Measurements from ENCODE around the gene PTTG1IP.
"Not testable (repeated sequence)": the region's sequence is repeated elsewhere in the genome, so short reads cannot be mapped to it uniquely, and the experiment has no call there.

Gene PTTG1IP

GRCh38 chr21:44832516-44833255, 40.8 kb downstream of the PTTG1IP start:
- H3K79me2 ChIP-seq (ENCODE audit: control insufficient read depth, insufficient read depth, low read length, poor library complexity); H3K79me1 ChIP-seq (ENCODE audit: low read length); H3K14ac ChIP-seq (ENCODE audit: low read length); H4K8ac ChIP-seq (ENCODE audit: low read depth, low read length); H3K23ac ChIP-seq (ENCODE audit: low read length); H3K4ac ChIP-seq (ENCODE audit: low read depth, low read length); DNase-seq; H3K18ac ChIP-seq (ENCODE audit: low read length); H2BK12ac ChIP-seq (ENCODE audit: low read length); H3K27ac ChIP-seq (ENCODE audit: low read depth, low read length); H2BK120ac ChIP-seq (ENCODE audit: insufficient read depth, low read length, poor library complexity); H3K9me3 ChIP-seq (ENCODE audit: insufficient read depth, low read depth, low read length); H4K12ac ChIP-seq (ENCODE audit: low read depth, low read length); H4K91ac ChIP-seq (ENCODE audit: low read depth, low read length); H3K4me1 ChIP-seq (ENCODE audit: control insufficient read depth in 1 of 2, insufficient read depth in 2 of 2, low read length in 2 of 2); H3K36me3 ChIP-seq (ENCODE audit: control insufficient read depth in 1 of 2, insufficient read depth in 2 of 2, low read length in 2 of 2); H2AFZ ChIP-seq (ENCODE audit: insufficient read depth, low read length, poor library complexity); H3K9ac ChIP-seq (ENCODE audit: low read length); H3K27me3 ChIP-seq (ENCODE audit: insufficient read depth, low read length); H3K4me3 ChIP-seq (ENCODE audit: low read depth, low read length); H2BK5ac ChIP-seq (ENCODE audit: low read depth, low read length, poor library complexity); H2AK5ac ChIP-seq (ENCODE audit: low read length); H3K4me2 ChIP-seq (ENCODE audit: low read length): not testable (repeated sequence)
- no CpG with 5 or more reads among the region's 23 CpGs for WGBS (ENCODE audit: extremely low coverage, insufficient coverage, insufficient read length)

- H3K4me1 ChIP-seq (ENCODE audit: control insufficient read depth in 1 of 2, insufficient read depth in 2 of 2, low read length in 2 of 2) = peaks cover 0 to under 1% of the 10 kb centered on the region in 2 experiments
- no peak overlapping the region for H4K8ac ChIP-seq (ENCODE audit: low read depth, low read length)
- WGBS (ENCODE audit: extremely low coverage, insufficient coverage, insufficient read length) = no CpG with 5 or more reads among the region's 7 CpGs
- H3K9ac ChIP-seq (ENCODE audit: low read length) = no peak overlapping the region
- DNase-seq = no peak
- H3K4me3 ChIP-seq (ENCODE audit: low read depth, low read length) = no peak overlapping the region
- no peak overlapping the region for H4K12ac ChIP-seq (ENCODE audit: low read depth, low read length)
- H3K18ac ChIP-seq (ENCODE audit: low read length) = no peak overlapping the region
- H3K14ac ChIP-seq (ENCODE audit: low read length) = no peak overlapping the region
- H3K27ac ChIP-seq (ENCODE audit: low read depth, low read length) = no peak overlapping the region
- H3K9me3 ChIP-seq (ENCODE audit: insufficient read depth, low read depth, low read length) = peaks cover 5% of the 10 kb centered on the region
- no peak overlapping the region for H2AK5ac ChIP-seq (ENCODE audit: low read length)
- no peaks in the 10 kb centered on the region for H3K79me2 ChIP-seq (ENCODE audit: control insufficient read depth, insufficient read depth, low read length, poor library complexity)
- H3K23ac ChIP-seq (ENCODE audit: low read length) = no peak overlapping the region
- no peak overlapping the region for H2BK12ac ChIP-seq (ENCODE audit: low read length)
- no peak overlapping the region for H2AFZ ChIP-seq (ENCODE audit: insufficient read depth, low read length, poor library complexity)
- no peaks in the 10 kb centered on the region for H3K79me1 ChIP-seq (ENCODE audit: low read length)
- no peak overlapping the region for H3K4ac ChIP-seq (ENCODE audit: low read depth, low read length)
- no peak overlapping the region for H2BK5ac ChIP-seq (ENCODE audit: low read depth, low read length, poor library complexity)
- no peaks in the 10 kb centered on the region for H3K36me3 ChIP-seq (ENCODE audit: control insufficient read depth in 1 of 2, insufficient read depth in 2 of 2, low read length in 2 of 2)
- H3K4me2 ChIP-seq (ENCODE audit: low read length) = no peak overlapping the region
- H3K27me3 ChIP-seq (ENCODE audit: insufficient read depth, low read length) = no peaks in the 10 kb centered on the region
- H4K91ac ChIP-seq (ENCODE audit: low read depth, low read length) = no peak overlapping the region
- no peak overlapping the region for H2BK120ac ChIP-seq (ENCODE audit: insufficient read depth, low read length, poor library complexity)
Measured at GRCh38 chr21:44831227-44831860, 42.1 kb downstream of the PTTG1IP start.

GRCh38 chr21:44829507-44830092, 43.9 kb downstream of the PTTG1IP start:
- Histone ChIP-seq H3K9me3 (ENCODE audit: insufficient read depth, low read depth, low read length) (peaks cover 7% of the 10 kb centered on the region), H3K4ac (ENCODE audit: low read depth, low read length) (no peak overlapping the region), H2BK120ac (ENCODE audit: insufficient read depth, low read length, poor library complexity) (no peak overlapping the region), H3K18ac (ENCODE audit: low read length) (no peak overlapping the region), H3K23ac (ENCODE audit: low read length) (no peak overlapping the region), H2AK5ac (ENCODE audit: low read length) (no peak overlapping the region), H2AFZ (ENCODE audit: insufficient read depth, low read length, poor library complexity) (no peak overlapping the region), H2BK12ac (ENCODE audit: low read length) (no peak overlapping the region), H3K79me2 (ENCODE audit: control insufficient read depth, insufficient read depth, low read length, poor library complexity) (no peaks in the 10 kb centered on the region), H3K9ac (ENCODE audit: low read length) (no peak overlapping the region), H4K8ac (ENCODE audit: low read depth, low read length) (no peak overlapping the region), H2BK5ac (ENCODE audit: low read depth, low read length, poor library complexity) (no peak overlapping the region), H4K91ac (ENCODE audit: low read depth, low read length) (no peak overlapping the region), H3K4me3 (ENCODE audit: low read depth, low read length) (no peak overlapping the region), H3K27me3 (ENCODE audit: insufficient read depth, low read length) (no peaks in the 10 kb centered on the region), H3K4me1 (ENCODE audit: control insufficient read depth in 1 of 2, insufficient read depth in 2 of 2, low read length in 2 of 2) (no peaks in the 10 kb centered on the region), H3K4me2 (ENCODE audit: low read length) (no peak overlapping the region), H3K27ac (ENCODE audit: low read depth, low read length) (no peak overlapping the region), H3K14ac (ENCODE audit: low read length) (no peak overlapping the region), H4K12ac (ENCODE audit: low read depth, low read length) (no peak overlapping the region), H3K79me1 (ENCODE audit: low read length) (no peaks in the 10 kb centered on the region), H3K36me3 (ENCODE audit: control insufficient read depth in 1 of 2, insufficient read depth in 2 of 2, low read length in 2 of 2) (no peaks in the 10 kb centered on the region)
- no CpG with 5 or more reads among the region's 2 CpGs for WGBS (ENCODE audit: extremely low coverage, insufficient coverage, insufficient read length)
- DNase-seq = no peak

GRCh38 chr21:44828362-44829056, 45.0 kb downstream of the PTTG1IP start:
- no peak overlapping the region for H3K9ac ChIP-seq (ENCODE audit: low read length)
- H2BK12ac ChIP-seq (ENCODE audit: low read length) = no peak overlapping the region
- no peak overlapping the region for H2BK120ac ChIP-seq (ENCODE audit: insufficient read depth, low read length, poor library complexity)
- WGBS (ENCODE audit: extremely low coverage, insufficient coverage, insufficient read length) = no CpG with 5 or more reads among the region's 4 CpGs
- no peak overlapping the region for H2AK5ac ChIP-seq (ENCODE audit: low read length)
- H3K14ac ChIP-seq (ENCODE audit: low read length) = no peak overlapping the region
- H3K79me1 ChIP-seq (ENCODE audit: low read length) = no peaks in the 10 kb centered on the region
- H3K9me3 ChIP-seq (ENCODE audit: insufficient read depth, low read depth, low read length) = peaks cover 9% of the 10 kb centered on the region
- no peak overlapping the region for H3K4ac ChIP-seq (ENCODE audit: low read depth, low read length)
- no peak overlapping the region for H3K27ac ChIP-seq (ENCODE audit: low read depth, low read length)
- DNase-seq = no peak
- no peak overlapping the region for H3K18ac ChIP-seq (ENCODE audit: low read length)
- no peak overlapping the region for H3K4me2 ChIP-seq (ENCODE audit: low read length)
- no peak overlapping the region for H4K91ac ChIP-seq (ENCODE audit: low read depth, low read length)
- H3K23ac ChIP-seq (ENCODE audit: low read length) = no peak overlapping the region
- no peak overlapping the region for H2BK5ac ChIP-seq (ENCODE audit: low read depth, low read length, poor library complexity)
- no peak overlapping the region for H4K8ac ChIP-seq (ENCODE audit: low read depth, low read length)
- no peaks in the 10 kb centered on the region for H3K27me3 ChIP-seq (ENCODE audit: insufficient read depth, low read length)
- no peaks in the 10 kb centered on the region for H3K79me2 ChIP-seq (ENCODE audit: control insufficient read depth, insufficient read depth, low read length, poor library complexity)
- H4K12ac ChIP-seq (ENCODE audit: low read depth, low read length) = no peak overlapping the region
- no peak overlapping the region for H2AFZ ChIP-seq (ENCODE audit: insufficient read depth, low read length, poor library complexity)
- H3K4me3 ChIP-seq (ENCODE audit: low read depth, low read length) = no peak overlapping the region
- no peaks in the 10 kb centered on the region for H3K4me1 ChIP-seq (ENCODE audit: control insufficient read depth in 1 of 2, insufficient read depth in 2 of 2, low read length in 2 of 2)
- no peaks in the 10 kb centered on the region for H3K36me3 ChIP-seq (ENCODE audit: control insufficient read depth in 1 of 2, insufficient read depth in 2 of 2, low read length in 2 of 2)

All from trophoblast cell (in vitro differentiated cells and primary cell).